ENCODE data around the gene CRTAP. TPM values are rescaled to one million over a fixed set of nuclear protein-coding genes. Genes with fewer than 3 reads are reported as not detected.

Gene CRTAP
- total RNA-seq, 2 donors from 2014 or later: 182 to 229 TPM

- TF ChIP-seq POLR2AphosphoS5 (IDR thresholded peaks at IDR 0.05) (no peak), POLR2A (IDR thresholded peaks at IDR 0.05) (no peak)
- TF ChIP-seq, protein P1, sequence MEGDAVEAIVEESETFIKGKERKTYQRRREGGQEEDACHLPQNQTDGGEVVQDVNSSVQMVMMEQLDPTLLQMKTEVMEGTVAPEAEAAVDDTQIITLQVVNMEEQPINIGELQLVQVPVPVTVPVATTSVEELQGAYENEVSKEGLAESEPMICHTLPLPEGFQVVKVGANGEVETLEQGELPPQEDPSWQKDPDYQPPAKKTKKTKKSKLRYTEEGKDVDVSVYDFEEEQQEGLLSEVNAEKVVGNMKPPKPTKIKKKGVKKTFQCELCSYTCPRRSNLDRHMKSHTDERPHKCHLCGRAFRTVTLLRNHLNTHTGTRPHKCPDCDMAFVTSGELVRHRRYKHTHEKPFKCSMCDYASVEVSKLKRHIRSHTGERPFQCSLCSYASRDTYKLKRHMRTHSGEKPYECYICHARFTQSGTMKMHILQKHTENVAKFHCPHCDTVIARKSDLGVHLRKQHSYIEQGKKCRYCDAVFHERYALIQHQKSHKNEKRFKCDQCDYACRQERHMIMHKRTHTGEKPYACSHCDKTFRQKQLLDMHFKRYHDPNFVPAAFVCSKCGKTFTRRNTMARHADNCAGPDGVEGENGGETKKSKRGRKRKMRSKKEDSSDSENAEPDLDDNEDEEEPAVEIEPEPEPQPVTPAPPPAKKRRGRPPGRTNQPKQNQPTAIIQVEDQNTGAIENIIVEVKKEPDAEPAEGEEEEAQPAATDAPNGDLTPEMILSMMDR (IDR thresholded peaks at IDR 0.05): no peak
- H3K27ac ChIP-seq: no peak overlapping the region
- no peaks in the 10 kb centered on the region for H3K9me3 ChIP-seq
- no peaks in the 10 kb centered on the region for H3K36me3 ChIP-seq
- DNase-seq (ENCODE audit: low spot score): no peak
- WGBS: 82% methylated on average over 3 of the region's 3 CpGs
- H3K27me3 ChIP-seq (replicated peaks; ENCODE audit: insufficient read depth): no peaks in the 10 kb centered on the region
- no peaks in the 10 kb centered on the region for H3K4me1 ChIP-seq (replicated peaks)
- intact Hi-C loops (cut with DNase I): no loop called here
- H3K4me3 ChIP-seq: no peak overlapping the region
Measured at GRCh38 chr3:33167284-33167683, 53.5 kb downstream of the CRTAP start.

DNA sequence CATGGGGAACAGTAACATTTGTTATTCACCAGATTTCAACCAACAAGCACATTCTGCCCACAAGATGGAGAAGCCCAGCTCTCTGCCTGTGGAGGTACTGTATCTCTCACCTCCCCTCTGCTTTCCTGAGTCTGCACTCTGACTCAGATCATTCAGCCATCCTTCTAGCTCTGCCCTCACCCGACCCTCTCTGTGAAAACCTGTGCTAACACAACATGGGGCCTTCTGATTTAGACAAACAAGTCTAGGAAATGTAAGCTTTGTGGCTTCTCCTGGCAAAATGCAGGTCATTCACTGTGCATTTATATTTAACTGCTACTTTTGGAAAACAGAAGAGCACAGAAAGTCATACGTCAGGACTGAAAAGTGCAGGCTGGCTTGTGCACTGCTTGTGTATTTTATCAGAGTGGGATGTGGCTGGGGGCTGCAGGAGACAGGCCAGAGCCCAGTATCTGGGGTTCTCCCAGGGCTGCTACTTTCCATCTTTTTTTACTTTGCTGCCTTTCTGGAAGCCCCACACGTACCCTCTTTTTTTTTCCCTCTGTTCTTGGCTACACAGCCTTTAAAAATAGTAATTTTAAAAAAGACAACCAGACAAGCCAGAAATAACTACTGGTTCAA is 54.0 kb downstream of the CRTAP start:
- DNase-seq (ENCODE audit: low spot score): no peak
- Histone ChIP-seq H3K27ac (no peak overlapping the region), H3K36me3 (no peaks in the 10 kb centered on the region), H3K4me3 (no peak overlapping the region), H3K27me3 (replicated peaks; ENCODE audit: insufficient read depth) (no peaks in the 10 kb centered on the region), H3K9me3 (no peaks in the 10 kb centered on the region), H3K4me1 (replicated peaks) (no peaks in the 10 kb centered on the region)
- 38% methylated on average over 3 of the region's 3 CpGs for WGBS
- intact Hi-C loops (cut with DNase I): no loop called here
- TF ChIP-seq POLR2AphosphoS5 (IDR thresholded peaks at IDR 0.05) (no peak), POLR2A (IDR thresholded peaks at IDR 0.05) (no peak)
- TF ChIP-seq, protein P1 (IDR thresholded peaks at IDR 0.05): no peak

DNA sequence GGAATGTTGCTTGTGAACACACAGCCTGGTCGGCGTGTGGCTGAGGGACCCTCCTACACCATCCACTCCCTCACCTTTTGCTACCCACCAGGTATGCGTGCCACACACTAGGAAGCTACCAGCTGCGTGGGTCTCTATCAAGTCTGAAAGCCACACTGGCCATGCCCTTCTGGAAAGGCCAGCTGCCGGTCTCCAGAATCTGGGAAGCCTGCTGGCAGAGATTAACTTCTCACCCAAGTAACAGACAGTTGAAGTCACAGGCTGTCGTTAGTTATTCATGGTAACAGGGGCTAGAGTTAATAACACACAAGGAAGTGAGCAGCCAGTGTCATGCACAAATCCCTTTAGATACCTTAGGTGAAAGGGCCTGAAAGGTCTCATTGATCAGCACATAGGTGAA is 56.7 kb downstream of the CRTAP start:
- H3K27ac ChIP-seq: no peak overlapping the region
- no peak overlapping the region for H3K4me3 ChIP-seq
- H3K4me1 ChIP-seq (replicated peaks): no peaks in the 10 kb centered on the region
- no peaks in the 10 kb centered on the region for H3K27me3 ChIP-seq (replicated peaks; ENCODE audit: insufficient read depth)
- no peaks in the 10 kb centered on the region for H3K36me3 ChIP-seq
- DNase-seq (ENCODE audit: low spot score): no peak
- 89% methylated on average over 6 of the region's 6 CpGs for WGBS
- H3K9me3 ChIP-seq: no peaks in the 10 kb centered on the region
- intact Hi-C loops (cut with DNase I): no loop called here
- TF ChIP-seq POLR2AphosphoS5 (IDR thresholded peaks at IDR 0.05) (no peak), POLR2A (IDR thresholded peaks at IDR 0.05) (no peak)
- TF ChIP-seq, protein P1 (IDR thresholded peaks at IDR 0.05): no peak

DNA sequence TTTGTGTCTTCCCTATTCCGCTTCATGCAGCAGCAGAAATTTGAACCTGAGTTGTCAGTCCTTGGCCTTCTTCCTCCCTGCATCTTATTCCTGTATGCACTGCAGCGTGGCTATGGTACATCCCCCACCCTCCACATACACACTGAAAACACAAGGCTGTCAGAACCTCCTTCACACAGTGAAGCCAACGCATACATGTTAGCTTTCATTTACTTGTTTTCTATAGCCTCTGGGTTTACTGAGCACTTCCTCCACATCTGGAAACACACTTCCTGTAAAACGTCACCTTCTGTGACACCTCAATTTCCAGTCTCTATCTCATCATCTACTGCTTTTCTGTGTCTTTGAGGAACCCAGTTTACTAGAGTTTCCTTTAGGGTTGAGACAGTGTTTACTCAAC is 57.8 kb downstream of the CRTAP start:
- Histone ChIP-seq H3K4me1 (replicated peaks) (no peaks in the 10 kb centered on the region), H3K27ac (no peak overlapping the region), H3K27me3 (replicated peaks; ENCODE audit: insufficient read depth) (no peaks in the 10 kb centered on the region), H3K4me3 (no peak overlapping the region), H3K9me3 (no peaks in the 10 kb centered on the region), H3K36me3 (no peaks in the 10 kb centered on the region)
- TF ChIP-seq, protein P1 (IDR thresholded peaks at IDR 0.05): no peak
- TF ChIP-seq POLR2A (IDR thresholded peaks at IDR 0.05) (no peak), POLR2AphosphoS5 (IDR thresholded peaks at IDR 0.05) (no peak)
- intact Hi-C loops (cut with DNase I): no loop called here
- WGBS: 57% methylated on average over 4 of the region's 4 CpGs
- DNase-seq (ENCODE audit: low spot score): no peak

DNA sequence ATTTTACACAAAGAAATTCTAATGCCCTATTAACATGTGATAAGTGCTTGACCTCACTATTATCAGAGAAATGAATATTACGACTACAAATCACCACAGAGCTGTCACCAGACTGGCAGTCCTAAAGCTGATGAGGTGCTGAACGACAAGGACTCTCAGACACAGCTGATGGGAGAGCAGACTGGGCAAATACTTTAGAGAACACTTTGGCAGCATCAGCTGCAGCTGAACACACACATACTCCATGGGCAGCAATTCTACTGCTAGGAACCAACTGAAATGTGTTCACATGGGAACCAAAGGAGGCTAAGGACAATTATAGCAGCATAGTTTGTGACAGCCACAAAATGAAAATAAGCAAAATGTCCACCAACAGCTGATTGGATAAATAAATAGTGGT is 59.3 kb downstream of the CRTAP start:
- Histone ChIP-seq H3K27me3 (replicated peaks; ENCODE audit: insufficient read depth) (no peaks in the 10 kb centered on the region), H3K27ac (no peak overlapping the region), H3K4me1 (replicated peaks) (no peaks in the 10 kb centered on the region), H3K9me3 (no peaks in the 10 kb centered on the region), H3K36me3 (no peaks in the 10 kb centered on the region), H3K4me3 (no peak overlapping the region)
- DNase-seq (ENCODE audit: low spot score): no peak
- 4% methylated on average over 2 of the region's 2 CpGs for WGBS
- TF ChIP-seq POLR2A (IDR thresholded peaks at IDR 0.05) (no peak), POLR2AphosphoS5 (IDR thresholded peaks at IDR 0.05) (no peak)
- TF ChIP-seq, protein P1 (IDR thresholded peaks at IDR 0.05): no peak
- intact Hi-C loops (cut with DNase I): no loop called here
